NCI-H524 (cell line): ENCODE measurements around the gene FANCG.
A peak's percentile ranks its signal among the peaks of the same experiment; 100 is the strongest.

ENCODE experiments used
- DNase-seq, 2 experiments: peaks; one replicate each; lab custom pipeline; 2025; lab: John Stamatoyannopoulos, UW

The FANCG gene

GRCh38 chr9:35079426-35080341 is at the start of gene FANCG:
FANCG (minus strand) TSS chr9:35079942; CDS start chr9:35079524, 418 bp downstream.
- peak; percentile 84 to 93 for DNase-seq

DNA sequence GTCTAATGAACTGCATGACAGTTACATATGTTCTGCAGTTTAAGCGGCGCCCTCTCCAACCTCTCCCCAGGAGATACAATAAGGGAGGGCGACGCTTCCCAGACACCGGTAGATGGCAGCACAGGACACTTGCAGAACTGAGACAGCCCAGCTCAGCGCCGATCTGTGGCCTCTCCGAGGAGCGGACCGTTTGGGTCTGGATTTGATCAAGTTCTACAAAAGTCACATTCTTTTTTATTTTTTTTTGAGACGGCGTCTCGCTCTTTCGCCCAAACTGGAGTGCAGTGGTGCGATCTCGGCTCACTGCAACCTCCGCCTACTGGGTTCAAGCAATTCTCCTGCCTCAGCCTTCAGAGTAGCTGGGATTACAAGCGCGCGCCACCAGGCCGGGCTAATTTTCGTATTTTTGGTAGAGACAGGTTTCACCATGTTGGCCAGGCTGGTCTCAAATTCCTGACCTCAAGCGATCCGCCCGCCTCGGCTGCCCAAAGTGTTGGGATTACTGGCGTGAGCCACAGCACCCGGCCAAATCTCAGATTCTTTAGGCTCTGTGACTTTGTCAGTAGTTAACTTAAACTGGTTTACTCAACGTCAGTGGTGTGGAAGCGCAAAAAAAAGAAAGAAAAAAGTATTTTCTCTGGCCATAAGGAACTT is 37.3 kb upstream of the FANCG start:
- DNase-seq: peak; percentile 76 to 91

DNA sequence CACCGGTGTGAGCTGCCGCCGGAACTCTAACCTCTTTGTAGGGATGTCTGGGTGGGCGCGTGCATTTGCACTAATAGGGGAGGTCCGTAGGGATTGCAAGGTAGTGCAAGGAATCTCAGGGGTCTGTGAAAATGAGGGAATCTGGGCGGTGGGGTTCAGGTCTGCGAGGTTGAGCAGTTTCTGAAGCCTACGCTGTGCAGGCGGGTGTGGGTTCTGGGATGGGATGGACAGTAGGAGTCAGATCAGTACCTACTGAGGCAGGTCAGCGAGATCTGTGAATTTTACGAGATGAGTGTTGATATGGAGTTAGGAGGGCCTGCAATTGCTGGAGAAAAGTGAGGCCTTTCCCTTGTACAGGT is 36.8 kb upstream of the FANCG start:
- DNase-seq: no peak

- DNase-seq: peak; percentile 95 to 99
These were observed 36.2 kb upstream of the FANCG start, which contains the start of gene ATOSB for GRCh38 chr9:35115680-35116538. ATOSB (minus strand) TSS chr9:35115862; CDS start chr9:35108274, 7,588 bp downstream.

DNA sequence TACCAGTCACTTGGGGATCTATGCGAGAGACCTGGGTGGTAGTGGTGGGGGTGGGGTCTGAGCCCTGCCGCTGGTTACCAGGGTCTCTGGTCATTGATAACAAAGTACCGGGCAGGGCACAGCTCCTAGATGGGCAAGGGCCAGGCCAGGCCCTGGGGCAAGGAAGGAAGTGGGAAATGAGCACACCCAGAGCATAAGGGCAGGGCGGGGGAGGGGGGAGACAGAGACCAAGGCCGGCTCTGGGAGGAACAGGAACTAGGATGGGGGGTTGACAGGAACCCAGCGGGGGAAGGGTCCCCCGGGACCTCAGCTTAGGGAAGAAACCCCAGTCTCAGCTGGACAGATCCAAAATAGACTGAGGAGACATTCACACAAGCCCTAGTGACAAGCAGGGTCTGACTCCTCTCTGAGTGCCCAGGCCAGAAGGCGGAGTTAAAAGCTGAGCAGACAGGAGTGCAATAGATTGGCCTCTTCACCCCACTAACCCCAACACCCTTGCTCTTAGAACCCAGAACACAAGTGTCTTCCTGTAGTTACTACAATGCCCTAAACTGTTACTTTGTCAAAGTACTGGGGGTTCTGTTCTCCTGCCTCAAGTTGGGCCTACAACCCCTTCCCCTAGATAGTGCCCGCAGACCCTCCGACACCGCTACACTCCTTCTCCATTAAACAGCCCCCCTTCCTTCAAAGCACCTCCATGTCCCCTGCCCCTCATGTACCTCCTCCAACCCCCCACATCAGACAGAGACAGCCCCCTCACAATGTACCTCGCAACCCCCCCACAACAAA is 35.3 kb upstream of the FANCG start:
- peak in 1 of 2 experiments; percentile 24 for DNase-seq

DNA sequence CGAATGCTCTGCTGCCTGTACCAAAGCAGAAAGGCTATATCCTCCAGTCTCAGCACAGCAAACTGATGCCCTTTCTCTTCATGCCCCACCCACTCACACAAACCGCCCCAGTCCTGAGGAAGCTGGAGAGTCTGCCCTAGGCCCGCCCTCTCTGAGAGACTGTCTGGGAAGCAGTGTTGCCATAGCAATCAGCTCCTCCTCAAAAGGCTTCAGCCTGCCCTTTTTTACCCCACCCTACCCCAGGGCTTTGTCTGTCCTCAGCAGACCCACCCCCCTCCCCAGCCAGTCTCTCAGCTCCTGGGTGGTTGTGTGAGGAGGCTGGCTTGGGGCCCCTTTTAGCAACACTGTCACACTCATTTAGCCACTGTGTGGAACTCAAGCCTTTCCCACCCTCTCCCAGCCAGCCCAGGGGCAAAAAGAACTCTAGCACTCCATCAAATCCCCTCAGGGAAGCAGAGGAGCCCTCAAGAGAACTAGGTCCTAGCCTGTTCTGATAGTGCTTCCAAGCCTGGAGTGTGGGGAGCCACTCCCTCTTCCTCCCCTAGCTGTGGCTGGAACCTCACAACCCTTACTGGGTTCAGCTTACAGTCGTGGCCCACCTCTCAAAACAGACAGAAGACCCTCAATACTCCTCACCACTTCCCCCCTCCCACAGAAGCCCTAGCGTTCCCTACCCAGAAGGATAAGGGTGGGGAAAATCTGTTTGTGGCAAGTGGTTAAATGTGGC is 34.5 kb upstream of the FANCG start:
- peak; percentile 27 to 70 for DNase-seq

DNA sequence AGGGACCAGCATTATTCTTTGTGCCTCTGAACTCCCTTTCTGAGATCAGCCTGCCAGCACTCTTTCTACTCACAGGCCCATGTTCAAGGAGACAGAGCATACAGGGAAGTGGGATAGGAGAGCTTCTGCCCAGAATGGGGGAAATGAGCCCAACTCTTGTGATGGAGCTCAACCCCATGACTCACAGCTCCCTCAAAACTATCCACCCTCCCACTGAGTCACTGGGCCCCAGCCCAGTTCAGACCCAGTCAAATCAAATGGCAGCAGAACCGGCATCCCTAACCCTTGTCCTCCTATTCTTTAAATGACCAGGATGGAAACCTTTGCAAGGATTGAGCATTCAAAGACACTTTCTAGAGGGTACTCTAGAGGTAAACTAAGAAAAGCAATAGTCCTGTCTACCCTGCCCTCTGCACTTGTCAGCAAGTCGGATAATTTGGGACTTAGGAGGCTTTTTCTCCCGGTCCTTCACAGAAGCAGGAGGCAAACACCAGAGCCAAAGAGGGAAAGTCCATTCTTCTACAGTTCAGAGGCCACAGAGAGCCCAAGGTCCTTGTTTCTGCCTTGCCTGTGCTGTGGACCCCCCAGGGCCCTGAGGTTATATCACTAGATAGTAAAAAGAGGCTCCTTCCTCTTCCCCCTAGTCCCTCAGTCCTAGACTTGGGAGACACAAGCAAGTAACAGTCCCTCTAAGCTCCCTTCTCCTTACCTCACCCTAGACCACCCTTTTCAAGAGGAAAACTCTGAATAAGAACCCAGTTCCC is 32.7 kb upstream of the FANCG start:
- no peak for DNase-seq

DNA sequence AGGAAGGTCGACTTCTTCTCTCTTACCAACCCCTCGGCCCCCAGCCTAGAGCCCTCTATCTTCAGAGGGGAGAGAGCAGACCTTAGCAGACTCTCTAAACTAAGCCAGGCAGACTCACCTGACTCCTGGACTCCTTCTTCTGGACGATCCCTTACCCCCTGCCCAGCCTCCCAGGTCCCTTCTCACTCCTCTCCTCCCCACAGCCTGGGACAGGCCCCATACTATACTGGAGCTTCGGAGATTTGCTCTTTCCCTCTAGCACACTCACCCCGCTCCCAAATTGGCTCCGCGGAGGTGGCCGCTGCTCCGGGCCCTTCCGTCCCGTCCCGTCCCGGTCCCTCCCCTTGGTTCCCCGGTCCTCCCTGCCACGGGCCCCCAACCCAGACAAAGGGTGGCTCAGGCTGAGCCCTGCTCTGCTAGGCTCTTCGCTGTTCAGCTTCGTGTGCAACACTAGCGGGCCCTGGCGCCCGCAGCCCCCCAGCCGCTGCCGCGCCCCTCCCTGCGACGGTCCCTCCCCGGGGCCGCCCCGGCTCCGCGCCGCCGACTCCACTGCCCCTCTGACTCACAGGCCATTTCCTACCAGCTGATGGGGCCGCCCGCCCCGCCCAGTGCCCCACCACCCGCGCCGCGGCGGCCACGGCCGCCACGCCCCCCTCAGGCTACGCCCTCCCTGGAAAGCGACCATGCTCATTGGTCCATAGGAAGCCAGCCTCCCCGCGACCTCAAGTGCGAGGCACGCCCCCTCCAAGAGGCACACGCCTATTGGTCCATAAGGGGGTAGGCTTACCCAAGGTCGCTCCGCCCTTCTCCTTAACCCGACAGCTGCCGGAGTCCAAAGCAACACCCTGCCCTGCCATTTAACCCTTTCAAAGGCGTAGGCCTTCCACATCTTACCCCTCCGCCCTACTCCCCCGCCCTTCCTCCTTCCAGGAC is 31.5 kb upstream of the FANCG start:
- DNase-seq: peak; percentile 95 to 96

DNA sequence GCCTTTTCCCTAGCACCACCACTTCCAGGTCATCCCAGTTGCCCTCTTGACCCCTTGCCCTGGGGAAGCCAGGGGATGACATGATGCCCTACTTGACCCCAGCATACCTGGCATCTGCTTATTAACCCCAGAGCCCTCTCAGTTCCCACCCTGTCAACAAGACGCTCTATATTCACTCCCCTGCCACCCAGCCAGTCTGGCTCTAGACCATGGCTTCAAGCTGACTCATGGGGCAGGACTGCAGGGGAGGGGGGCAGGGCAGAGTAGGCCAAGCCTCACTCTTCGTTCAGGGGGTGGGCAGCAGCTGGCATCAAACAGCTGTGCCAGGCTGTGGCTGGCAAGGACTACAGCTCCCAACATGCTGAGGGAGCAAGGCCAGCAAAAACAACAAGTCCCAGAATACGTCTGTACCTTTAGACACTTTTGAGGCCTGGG is 30.6 kb upstream of the FANCG start:
- DNase-seq: no peak

- no peak for DNase-seq
These were observed 29.3 kb upstream of the FANCG start for GRCh38 chr9:35108946-35109575.

- no peak for DNase-seq
These were observed 28.7 kb upstream of the FANCG start for GRCh38 chr9:35108461-35108860.

- DNase-seq: no peak
These were observed 27.9 kb upstream of the FANCG start for GRCh38 chr9:35107297-35108290.

- no peak for DNase-seq
These were observed 26.6 kb upstream of the FANCG start for GRCh38 chr9:35106343-35106730.

GRCh38 chr9:35105571-35106342 is 26.0 kb upstream of the FANCG start:
- DNase-seq: no peak

DNA sequence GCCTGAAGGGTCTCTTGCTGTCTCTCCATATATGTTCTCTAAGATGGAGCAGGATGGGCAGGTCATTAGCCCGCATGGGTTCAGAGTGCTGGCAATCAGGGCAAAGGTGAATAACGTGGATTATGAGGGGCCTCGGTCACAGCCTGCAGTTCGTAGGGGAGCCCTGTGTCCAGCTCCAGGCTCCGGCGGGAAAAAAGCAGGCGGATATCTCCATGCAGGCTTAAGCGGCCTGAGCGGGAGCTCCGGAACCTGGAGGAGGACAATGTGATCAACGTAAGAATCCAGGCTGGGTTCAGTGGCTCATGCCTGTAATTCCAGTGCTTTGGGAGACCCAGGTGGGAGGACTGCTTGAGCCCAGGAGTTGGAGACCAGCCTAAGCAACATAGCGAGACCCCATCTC is 25.4 kb upstream of the FANCG start:
- DNase-seq: no peak

- DNase-seq: no peak
These were observed 24.8 kb upstream of the FANCG start for GRCh38 chr9:35104586-35104985.
